Renal cortex interstitium (tissue), 11 donors: ENCODE measurements around the gene LRP11. TPM values are rescaled to one million over a fixed set of nuclear protein-coding genes. Genes with fewer than 3 reads are reported as not detected.
"Not testable (repeated sequence)": the region's sequence is repeated elsewhere in the genome, so short reads cannot be mapped to it uniquely, and the experiment has no call there.

Experiments used
- DNase-seq, 11 donors: peaks; one replicate each; pipeline ENCODE4 v3.0.0-alpha.2; 2013; ENCODE audit warnings: low read depth in 9 of 11, low spot score in 4 of 11; ENCODE audit errors: extremely low read depth in 1 of 11
- polyA plus RNA-seq, 3 donors: library from polyadenylated mRNA; unstranded; fragments of 120-200 nt; gene quantifications; one replicate each; pipeline ENCODE4 v1.2.1, GENCODE V29; 2013; ENCODE audit not compliant: insufficient read length in 3 of 3

LRP11 gene
- polyA plus RNA-seq, 3 donors: 31.6 to 35.6 (median 34.0) TPM

DNA sequence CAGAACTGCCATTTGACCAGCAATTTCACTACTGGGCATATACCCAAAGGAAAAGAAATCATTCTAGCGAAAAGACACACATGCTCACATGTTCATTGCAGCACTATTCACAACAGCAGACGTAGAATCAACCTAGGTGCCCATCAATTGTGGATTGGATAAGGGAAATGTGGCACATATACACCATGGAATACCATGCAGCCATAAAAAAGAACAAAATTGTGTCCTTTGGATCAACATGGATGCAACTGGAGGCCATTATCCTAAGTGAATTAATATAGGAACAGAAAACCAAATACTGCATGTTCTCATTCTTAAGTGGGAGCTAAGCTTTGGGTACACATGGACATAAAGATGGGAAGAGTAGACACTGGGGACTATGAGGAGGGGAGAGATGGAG lies 17.7 kb upstream of the LRP11 start:
- no peak for DNase-seq

DNA sequence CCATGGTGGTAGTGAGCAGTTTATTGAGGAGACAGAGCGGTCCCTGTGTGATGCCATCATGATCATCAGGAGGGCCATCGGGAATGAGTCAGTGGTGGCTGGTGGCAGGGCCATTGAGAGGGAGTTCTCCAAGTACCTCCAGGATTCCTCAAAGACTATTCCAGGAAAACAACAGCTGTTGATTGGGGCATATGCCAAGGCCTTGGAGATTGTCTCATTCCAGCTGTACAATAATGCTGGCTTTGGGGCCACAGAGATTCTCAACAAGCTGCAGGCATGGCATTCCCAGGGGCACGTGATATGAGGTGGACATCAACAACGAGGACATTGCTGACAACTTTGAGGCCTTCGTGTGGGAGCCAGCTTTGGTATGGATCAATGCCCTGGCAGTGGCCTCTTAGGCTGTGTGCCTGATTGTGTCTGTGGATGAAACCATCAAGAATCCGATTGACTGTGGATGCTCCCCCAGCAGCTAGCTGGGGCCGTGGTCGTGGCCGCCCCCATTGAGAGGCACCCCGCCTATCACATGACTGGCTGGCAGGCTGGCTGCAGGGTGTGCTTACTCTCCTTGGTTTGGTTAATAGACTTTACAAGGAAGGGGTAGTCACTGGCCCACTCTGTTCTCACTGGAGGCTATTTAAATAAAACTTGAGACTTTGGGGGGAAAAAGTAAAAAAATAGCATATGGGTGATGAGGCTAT lies 17.1 kb upstream of the LRP11 start:
- no peak for DNase-seq

DNA sequence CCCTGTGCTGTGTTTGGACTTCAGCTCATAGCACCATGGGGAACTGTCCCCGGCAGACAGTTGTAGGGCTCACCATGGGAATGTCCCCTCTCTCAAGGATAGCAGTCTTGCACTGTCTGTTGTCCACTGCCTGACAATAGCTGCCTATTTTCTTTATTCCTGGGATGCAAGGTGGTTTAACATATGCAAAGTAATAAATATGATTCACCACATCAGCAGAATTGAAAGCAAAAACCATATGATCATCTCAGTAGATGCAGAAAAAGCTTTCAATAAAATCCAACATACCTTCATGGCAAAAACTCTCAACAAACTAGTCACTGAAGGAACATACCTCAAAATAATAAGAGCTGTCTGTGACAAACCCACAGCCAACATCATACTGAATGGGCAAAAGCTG lies 13.5 kb upstream of the LRP11 start:
- no peak for DNase-seq

DNA sequence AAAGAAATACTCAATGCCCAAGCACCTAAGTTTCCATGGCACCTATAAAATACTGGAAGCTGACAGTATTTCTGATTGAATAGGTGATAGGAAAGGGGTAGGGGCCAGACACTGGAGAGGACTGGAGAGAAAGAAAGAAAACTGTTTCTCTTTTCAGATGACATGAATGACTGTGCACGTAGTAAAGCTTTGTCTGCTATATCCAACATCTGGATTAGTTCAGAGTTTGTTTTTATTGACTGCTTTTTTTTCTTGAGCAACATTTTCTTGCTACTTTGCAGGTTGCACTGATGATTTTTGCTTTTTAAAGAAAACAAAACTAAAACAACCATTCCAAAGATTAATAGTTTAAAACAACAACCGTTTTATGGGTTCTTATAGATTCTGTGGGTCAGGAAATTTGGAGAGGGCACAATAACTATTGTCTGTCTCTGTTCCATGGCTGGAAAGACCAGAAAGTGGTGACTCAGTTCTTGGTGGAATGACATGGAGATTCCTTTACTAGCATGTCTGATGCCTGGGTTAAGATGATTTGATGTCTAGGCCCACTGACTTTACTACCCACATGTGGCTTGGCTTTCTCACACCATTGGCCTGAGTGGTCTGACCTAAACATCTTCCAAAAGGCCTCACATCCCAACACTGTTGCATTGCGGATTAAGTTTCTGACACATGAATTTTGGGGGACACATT lies 12.2 kb upstream of the LRP11 start:
- DNase-seq: no peak

DNA sequence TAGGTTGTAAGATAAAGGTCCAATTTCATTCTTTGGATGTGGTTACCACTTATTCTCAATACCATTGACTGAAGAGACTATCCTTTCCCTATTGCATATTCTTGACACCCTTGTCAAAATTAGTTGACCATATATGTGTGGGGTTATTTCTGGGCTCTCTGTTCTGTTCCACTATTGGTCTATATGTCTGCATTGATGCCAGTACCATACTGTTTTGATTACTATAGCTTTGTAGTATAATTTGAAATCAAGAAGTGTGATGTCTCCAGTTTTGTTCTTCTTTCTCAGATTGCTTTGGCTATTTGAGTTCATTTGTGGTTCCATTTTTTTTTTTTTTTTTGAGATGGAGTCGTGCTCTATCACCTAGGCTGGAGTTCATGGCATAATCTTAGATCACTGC lies 8.1 kb upstream of the LRP11 start:
- DNase-seq: no peak

DNA sequence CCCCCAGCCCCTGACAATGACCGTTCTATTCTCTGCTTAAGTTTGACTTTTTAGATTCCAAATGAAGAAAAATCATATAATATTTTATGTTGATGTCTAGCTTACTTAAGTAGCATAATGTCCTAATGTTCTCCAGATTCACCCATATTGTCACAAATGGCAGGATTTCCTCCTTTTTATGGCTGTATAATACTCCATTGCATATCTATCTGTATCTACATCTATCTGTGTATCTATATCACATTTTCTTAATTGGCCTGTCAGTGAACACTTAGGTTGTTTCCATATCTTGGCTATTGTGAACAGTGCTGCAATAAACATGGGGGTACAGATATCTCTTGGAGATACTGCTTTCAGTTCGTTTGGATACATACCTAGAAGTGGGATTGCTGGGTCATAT lies 7.0 kb upstream of the LRP11 start:
- DNase-seq: no peak

DNA sequence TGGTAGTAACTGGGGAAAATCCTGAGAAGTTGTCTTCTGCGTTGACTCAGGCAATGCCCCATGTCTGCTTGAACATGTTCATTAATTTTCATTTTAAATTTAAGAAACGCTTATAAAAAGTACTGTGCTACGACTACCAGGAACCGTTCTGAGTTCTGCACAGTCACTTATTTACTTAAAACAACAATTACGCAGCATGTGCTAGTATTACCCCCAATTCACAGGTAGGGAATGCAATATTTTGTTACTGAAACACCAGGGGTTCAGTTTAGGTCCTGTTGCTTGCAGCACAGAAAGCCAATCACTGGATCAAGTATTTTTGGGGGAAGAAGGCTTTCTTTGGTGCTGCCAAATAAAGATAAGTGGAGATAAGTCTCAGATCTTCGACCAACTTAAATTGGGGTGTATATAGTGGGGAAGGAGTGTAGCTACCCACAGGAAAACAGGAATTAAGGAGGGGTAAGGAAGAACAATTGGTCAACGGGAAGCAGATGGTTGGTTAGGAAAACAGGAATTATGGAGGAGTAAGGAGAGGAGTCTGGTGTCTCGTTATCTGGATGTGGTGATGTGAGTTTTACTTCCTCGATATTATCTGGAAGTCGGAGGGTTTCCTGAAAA lies 5.2 kb upstream of the LRP11 start:
- DNase-seq: no peak

DNA sequence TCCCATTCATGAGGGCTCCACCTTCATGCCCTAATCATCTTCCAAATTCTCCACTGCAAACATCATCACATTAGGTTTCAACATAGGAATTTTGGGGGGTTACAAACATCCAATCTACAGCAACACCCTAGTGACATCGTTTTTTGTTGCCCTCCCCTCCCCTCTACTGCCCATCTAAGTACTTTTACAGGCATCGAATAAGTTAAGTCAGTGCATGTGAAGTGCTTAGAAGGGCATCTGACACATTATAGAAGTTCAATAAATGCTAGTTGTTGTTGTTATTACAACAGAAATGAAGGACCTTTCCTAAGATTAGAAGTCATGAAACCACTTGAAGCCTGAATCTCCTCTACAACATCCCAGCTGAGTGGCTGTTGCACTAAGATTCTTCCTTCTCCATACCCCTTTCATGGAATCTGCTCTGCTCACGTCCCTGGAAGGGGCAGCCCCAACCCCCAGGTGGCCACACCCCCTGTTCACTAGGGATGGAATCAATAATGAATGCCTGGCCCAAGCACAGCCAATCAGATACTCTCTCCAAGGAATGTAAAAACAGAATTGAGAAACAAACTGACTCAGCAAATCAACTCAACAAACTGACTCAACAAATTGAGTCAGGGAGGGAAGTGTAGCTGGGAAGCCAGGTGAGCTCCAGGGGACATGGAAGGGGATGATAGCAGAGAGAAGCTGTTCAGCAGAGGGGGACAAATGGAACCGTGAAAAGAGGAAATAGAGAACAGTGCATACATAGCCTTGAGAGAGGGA lies 3.9 kb upstream of the LRP11 start:
- no peak for DNase-seq

DNA sequence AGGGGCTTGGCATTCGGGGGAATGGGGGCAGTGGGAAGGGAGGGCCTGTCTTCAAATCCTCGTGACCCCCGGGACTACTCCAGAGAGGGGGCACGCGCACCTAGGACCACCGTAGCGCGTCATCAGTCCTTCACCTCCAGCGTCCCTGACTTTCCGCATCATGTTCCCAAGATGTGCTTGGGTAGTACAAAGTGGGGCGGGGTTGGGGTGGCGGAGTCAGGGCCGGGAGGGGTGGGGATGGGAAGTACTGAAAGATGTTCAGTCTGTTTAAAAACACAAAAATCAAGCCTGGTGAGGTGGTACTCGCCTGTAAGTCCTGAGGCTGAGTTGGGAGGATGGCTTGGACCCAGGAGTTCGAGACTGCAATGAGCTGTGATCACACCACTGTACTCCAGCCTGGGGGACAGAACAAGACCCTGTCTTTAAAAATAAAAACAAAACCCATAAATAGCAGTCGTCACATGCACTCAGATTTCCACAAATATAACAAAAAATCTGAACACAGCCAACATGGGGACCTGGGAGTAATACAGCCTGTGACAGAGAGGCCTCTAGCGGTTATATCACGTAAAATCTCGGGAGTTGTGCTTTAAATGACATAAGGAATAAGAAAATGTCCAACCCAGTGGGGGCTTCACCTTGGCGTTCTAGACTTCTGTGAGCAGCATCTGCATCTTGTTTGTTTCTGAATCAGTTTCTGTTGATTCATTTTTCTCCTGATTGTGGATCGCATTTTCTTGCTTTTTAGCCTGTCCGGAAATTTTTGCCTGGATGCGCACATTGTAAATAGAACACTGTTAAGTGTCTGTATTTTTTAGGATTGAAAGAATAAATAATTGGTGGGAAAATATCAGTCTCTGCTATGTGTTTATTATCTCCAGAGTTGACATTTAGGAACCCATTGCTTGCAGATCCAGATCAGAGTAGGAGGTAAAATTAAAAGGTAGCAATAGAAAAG lies 698 bp upstream of the LRP11 start:
- peak in 7 of 11 donors; percentile 38 to 74 (median 45) for DNase-seq

DNA sequence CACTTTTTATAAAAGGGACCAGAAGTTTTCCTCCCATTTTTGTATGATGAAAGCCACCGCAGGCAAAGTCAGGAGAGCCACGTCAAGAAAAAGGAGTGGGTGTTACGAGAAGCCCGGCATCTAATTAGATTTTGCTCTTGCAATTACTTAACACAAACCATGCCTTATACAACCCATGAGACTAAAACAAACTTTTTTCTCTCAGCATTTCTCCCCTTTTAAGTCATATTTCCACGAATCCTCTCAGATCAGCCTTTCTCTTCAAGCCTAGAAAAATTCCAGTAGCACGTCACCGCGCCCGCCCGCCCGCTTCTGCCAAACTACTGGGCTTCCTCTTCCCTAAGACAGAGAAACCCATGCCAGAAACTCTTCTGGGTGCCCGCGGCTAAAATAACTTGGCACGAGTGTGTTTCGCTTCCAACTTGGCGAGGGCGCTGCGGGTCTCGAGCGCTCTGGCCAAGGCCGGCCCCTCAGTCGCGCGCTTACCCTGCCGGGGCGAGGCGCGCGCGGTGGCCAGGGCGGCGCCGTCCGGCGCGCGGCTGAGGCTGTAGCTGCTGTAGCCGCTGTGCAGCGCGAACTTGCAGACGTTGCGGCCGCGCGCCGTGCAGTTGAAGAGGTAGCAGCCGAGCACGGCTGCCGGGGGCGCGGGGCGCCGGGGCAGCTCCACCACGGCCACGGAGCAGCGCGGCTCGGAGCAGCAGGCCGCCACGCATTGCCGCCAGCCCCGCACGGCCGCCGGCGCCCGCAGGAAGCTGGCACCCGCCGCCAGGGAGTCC lies 1.0 kb downstream of the LRP11 start:
- DNase-seq: peak in 8 of 11 donors; percentile 51 to 65 (median 62)

DNA sequence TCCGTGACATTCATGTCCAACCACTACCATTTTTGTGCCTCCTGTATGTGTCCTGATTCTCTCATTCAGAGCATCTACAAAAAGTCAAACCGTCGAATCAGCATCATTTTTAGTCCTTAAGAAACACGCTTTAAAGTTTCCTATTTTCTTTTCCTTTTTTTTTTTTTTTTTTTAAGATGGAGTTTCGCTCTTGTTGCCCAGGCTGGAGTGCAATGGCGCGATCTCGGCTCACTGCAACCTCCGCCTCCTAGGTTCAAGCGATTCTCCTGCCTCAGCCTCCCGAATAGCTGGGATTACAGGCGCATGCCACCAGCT lies 1.8 kb downstream of the LRP11 start:
- DNase-seq: not testable (repeated sequence)

DNA sequence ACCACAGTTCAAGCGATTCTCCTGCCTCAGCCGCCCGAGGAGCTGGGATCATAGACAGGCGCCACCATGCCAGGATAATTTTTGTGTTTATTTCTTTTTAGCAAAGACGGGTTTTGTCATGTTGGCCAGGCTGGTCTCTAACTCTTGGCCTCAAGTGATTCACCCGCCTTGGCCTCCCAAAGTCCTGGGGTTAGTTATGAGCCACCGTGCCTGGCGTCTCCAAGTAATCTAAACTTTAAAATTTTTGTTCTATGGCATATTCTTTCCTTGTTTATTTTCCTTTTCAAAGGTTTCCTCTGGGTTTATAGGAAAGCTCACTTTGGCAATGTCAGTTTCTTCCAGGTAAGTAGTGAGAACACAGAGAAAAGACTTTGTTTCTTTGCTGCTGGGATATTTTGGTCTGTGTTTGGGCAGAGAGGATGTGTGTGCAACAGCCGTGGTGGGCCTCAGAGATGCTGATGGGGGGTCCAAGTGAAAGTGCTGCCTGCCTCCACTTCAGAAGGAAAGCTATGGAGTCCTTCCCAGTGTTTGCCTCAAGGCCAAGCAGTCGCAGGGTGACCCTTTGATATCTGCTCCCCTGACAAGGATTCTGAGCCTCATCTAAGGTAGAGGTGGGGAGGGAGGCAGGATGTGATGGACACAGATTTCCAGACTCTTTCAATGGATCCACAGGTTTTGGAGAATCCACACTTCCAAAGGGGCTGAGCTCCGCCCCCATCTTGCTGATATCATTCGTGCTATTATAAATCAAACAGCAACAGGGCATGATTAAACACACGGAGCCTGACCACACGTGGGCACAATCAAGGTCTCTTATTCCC lies 2.3 kb downstream of the LRP11 start:
- no peak for DNase-seq

DNA sequence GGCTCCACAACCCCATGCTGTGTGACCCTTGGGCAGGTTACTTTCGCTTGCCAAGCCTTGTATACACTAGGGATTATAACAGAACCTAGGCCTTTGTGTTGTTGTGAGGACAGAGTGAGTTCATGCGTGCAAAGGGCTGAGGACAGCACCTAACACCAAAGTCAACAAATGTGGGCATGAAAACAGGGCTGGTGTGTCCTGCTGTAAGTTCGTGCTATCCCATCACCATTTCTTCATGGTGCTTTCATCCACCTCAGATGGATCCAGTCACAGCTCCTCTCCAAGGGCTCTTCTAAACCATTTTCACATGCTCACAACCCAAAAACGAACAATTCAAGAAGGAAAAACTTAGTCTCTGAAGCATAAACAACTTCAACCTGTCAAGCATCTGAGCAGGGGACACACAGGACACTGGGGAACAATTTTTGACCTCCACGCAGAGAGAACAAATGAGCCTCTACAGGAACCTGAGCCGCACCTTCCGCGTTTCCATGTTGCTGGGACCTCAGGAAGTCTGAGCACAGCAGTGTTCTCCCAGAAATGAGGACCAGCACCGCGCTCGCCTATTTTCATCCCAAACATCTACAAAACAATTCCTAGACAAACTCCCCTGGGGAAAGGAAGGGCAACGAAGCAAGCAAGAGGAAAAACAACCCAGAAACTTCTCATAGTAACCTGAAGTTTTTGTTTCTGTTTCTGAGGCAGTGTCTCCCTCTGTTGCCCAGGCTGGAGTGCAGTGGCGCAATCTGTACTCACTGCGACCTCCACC lies 3.1 kb downstream of the LRP11 start:
- no peak for DNase-seq

DNA sequence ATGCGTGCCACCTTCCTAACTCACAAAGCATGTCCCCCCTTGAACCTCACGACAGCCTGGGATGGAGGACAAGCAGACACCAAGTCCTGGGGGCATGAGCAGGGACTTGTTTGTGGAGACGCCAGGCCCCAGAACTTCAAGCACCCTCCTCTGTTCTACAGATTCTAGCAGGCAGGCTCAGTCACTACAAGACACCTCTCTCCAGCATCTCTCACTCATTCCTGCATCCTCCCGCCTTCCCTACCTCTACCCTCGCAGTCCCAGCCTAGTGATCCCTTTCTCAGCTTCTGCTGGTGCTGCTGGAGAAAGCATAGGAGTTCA lies 3.7 kb downstream of the LRP11 start:
- DNase-seq: no peak

DNA sequence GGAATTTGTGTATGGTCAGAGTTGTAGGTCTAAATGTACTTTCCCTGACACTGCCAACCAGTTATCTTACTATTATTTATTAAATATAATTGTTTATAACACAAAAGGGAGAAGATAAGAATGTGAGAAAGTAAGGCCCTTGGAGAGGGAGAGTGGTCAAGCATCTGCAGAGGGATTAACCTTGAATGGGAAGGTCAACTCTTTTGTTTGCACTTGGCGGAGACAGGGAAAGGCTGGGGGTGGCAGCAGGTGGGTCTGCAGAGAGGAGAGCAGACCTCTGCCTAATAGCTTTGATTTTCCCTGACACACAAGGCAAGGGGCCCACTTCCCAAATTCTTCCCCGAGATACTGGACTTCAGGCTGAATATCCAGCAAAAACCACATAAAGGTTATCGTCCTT lies 4.2 kb downstream of the LRP11 start:
- no peak for DNase-seq

DNA sequence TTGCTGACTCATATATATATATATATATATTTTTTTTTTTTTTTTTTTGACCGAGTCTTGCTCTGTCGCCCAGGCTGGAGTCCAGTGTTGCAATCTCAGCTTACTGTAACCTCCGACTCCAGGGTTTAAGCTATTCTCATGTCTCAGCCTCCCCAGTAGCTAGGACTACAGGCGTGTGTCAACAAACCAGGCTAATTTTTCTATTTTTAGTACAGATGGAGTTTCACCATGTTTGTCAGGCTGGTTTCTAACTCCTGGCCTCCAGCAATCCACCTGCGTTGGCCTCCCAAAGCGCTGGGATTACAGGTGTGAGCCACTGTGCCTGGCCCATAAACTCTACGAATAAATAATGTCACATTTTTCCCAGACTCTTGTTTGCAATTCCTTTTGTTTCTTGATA lies 4.8 kb downstream of the LRP11 start:
- no peak for DNase-seq

DNA sequence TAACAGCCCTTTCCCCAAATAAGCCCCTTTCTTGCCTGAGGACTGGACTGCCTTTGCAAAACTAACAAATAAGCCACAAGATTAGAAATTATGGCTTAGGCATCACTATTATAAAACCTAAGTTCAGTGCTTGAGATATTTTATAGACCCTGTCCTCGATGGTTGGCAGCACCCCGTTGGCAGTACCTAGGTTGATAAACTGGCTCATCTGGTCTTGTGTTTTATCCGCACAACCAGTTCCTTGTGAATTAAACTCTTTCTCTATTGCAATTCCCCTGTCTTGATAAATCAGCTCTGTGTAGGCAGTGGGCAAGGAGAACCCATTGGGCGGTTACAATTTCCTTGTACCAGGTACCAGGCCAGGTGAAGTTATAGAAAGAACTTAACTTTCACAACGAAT lies 6.6 kb downstream of the LRP11 start:
- no peak for DNase-seq
